RWPE1 (cell line): ENCODE results near the gene SLC66A3.

Experiments used
- CTCF ChIA-PET: fragments of 350-600 bp; sonication (Branson Sonifier 250); formaldehyde crosslinking; extraction: SDS; loops from one replicate; lab custom pipeline; 2021; lab: Yijun Ruan, JAX
- POLR2A ChIA-PET: fragments of 400-600 bp; formaldehyde crosslinking; extraction: SDS; loops from one replicate; lab custom pipeline; 2020; ENCODE audit warnings: antibody characterized with exemption; ENCODE audit not compliant: low non-redundant PET; lab: Yijun Ruan, JAX
- DNase-seq: peaks from one replicate; pipeline ENCODE4 v3.0.0; 2012; ENCODE audit warnings: low spot score
- H3K27ac ChIP-seq: fragments of 450-650 bp; 2 replicates; pipeline ENCODE4 v1.5.1; 2017
- CTCF ChIP-seq: fragments of 450-650 bp; conservative IDR thresholded peaks from 2 replicates; pipeline ENCODE4 v1.5.1; 2017; ENCODE audit warnings: low read depth, mild to moderate bottlenecking

The SLC66A3 gene

GRCh38 chr2:11147263-11147662, 8.0 kb upstream of the SLC66A3 start:
- no peak overlapping the region for H3K27ac ChIP-seq
- ChIA-PET POLR2A (interaction anchor here (1.1 kb wide), 1 partner anchor 15 kb away, joined by 3 read pairs; a partner anchor contains a TSS), CTCF (no interaction called here)
- DNase-seq = no peak
- no peak for TF ChIP-seq CTCF

GRCh38 chr2:11152591-11152990, 2.7 kb upstream of the SLC66A3 start:
- no peak overlapping the region for H3K27ac ChIP-seq
- POLR2A ChIA-PET = no interaction called here
- CTCF ChIA-PET = interaction anchor here (0.9 kb wide), 1 partner anchor 320 kb away, joined by 3 read pairs; no protein-coding TSS in a partner anchor
- no peak for DNase-seq
- TF ChIP-seq CTCF = no peak

- ChIA-PET CTCF (interaction anchor here (0.5 kb wide), 1 partner anchor 80 kb away, joined by 3 read pairs; no protein-coding TSS in a partner anchor), POLR2A (interaction anchor here (0.6 kb wide), 1 partner anchor 524 kb away, joined by 3 read pairs; no protein-coding TSS in a partner anchor)
- H3K27ac ChIP-seq = peak overlapping the region; percentile 91
- no peak for DNase-seq
- TF ChIP-seq CTCF = no peak
These were observed 998 bp upstream of the SLC66A3 start for GRCh38 chr2:11154016-11154922.

GRCh38 chr2:11154923-11155380, 315 bp upstream of the SLC66A3 start:
- no peak for TF ChIP-seq CTCF
- POLR2A ChIA-PET = interaction anchor here (0.6 kb wide), 1 partner anchor 525 kb away, joined by 3 read pairs; no protein-coding TSS in a partner anchor
- H3K27ac ChIP-seq = peak overlapping the region; percentile 91
- peak; percentile 100 for DNase-seq
- CTCF ChIA-PET = interaction anchor here (0.6 kb wide), 1 partner anchor 659 kb away, joined by 4 read pairs; no protein-coding TSS in a partner anchor

GRCh38 chr2:11156396-11157075, 1.3 kb downstream of the SLC66A3 start:
- TF ChIP-seq CTCF = no peak
- H3K27ac ChIP-seq = no peak overlapping the region
- no peak for DNase-seq
- POLR2A ChIA-PET = no interaction called here
- CTCF ChIA-PET = interaction anchor here (1.2 kb wide), 1 partner anchor 24 kb away, joined by 6 read pairs; a partner anchor contains a TSS

GRCh38 chr2:11157296-11157695, 2.0 kb downstream of the SLC66A3 start:
- ChIA-PET POLR2A (no interaction called here), CTCF (interaction anchor here (1.2 kb wide), 1 partner anchor 25 kb away, joined by 6 read pairs; a partner anchor contains a TSS)
- TF ChIP-seq CTCF = no peak
- no peak for DNase-seq
- no peak overlapping the region for H3K27ac ChIP-seq
